ENCODE data around the gene SLC12A2. TPM values are rescaled to one million over a fixed set of nuclear protein-coding genes. Genes with fewer than 3 reads are reported as not detected.

The SLC12A2 gene
- total and polyA plus RNA-seq, 2 donors from 2014 or later, result 3.8 to 21.0 TPM

DNA sequence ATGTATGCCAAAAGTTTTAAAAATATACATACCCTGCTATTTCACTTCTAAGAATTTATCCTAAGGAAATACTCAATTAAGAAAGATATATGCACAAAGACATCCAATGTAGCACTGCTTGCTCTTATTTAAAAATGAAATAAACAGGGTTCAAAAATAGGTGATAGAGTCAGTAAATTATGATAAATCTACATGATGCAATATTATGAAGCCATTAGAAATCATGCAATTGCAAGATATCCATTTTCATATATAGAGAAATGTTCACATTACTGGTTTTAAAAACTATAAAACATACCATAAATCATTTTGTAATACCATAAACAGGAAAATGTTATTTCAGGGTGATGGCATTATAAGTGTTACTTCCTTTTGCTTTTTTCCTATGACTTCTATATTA lies 8.6 kb upstream of the SLC12A2 start:
- DNase-seq, result no peak
- no peaks in the 10 kb centered on the region for H3K9me3 ChIP-seq (ENCODE audit: control insufficient read depth in 2 of 3, insufficient read depth in 1 of 3, low read length in 3 of 3)
- intact Hi-C loops (cut with DNase I), result no loop called here
- TF ChIP-seq, protein P1, sequence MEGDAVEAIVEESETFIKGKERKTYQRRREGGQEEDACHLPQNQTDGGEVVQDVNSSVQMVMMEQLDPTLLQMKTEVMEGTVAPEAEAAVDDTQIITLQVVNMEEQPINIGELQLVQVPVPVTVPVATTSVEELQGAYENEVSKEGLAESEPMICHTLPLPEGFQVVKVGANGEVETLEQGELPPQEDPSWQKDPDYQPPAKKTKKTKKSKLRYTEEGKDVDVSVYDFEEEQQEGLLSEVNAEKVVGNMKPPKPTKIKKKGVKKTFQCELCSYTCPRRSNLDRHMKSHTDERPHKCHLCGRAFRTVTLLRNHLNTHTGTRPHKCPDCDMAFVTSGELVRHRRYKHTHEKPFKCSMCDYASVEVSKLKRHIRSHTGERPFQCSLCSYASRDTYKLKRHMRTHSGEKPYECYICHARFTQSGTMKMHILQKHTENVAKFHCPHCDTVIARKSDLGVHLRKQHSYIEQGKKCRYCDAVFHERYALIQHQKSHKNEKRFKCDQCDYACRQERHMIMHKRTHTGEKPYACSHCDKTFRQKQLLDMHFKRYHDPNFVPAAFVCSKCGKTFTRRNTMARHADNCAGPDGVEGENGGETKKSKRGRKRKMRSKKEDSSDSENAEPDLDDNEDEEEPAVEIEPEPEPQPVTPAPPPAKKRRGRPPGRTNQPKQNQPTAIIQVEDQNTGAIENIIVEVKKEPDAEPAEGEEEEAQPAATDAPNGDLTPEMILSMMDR (IDR thresholded peaks at IDR 0.05; ENCODE audit: borderline replicate concordance, extremely low read depth, insufficient read depth), result no peak
- no peak overlapping the region for H3K27ac ChIP-seq (ENCODE audit: low read depth in 2 of 2, low read length in 2 of 2)
- no peaks in the 10 kb centered on the region for H3K4me1 ChIP-seq (ENCODE audit: control insufficient read depth in 2 of 3, insufficient read depth in 2 of 3, low read depth in 1 of 3, low read length in 3 of 3)
- FAIRE-seq, result no peak
- H3K36me3 ChIP-seq (ENCODE audit: control insufficient read depth in 2 of 3, insufficient read depth in 3 of 3, low read length in 3 of 3), result no peaks in the 10 kb centered on the region
- no peak overlapping the region for H3K4me3 ChIP-seq (ENCODE audit: low read length in 3 of 3)
- H3K9ac ChIP-seq (ENCODE audit: low read length in 3 of 3), result no peak overlapping the region
- no peaks in the 10 kb centered on the region for H3K27me3 ChIP-seq (ENCODE audit: control insufficient read depth, insufficient read depth, low read length)

DNA sequence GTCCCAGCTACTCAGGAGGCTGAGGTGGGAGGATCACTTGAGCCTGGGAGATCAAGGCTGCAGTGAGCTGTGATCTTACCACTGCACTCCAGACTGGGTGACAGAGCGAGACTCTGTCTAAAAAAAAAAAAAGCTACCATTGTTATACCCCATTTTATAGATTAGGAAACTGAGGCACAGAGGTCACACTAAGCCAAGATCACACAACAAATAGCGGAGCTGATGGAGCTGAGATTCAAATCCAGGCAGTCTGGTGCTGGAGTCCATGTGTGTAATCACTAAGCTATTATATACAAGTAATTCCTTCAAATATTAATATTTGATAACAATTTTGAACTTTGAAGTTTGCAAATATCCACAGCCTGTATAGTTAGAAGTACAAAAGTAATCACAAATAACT lies 6.0 kb upstream of the SLC12A2 start:
- Histone ChIP-seq H3K27ac (ENCODE audit: low read depth in 2 of 2, low read length in 2 of 2) (no peak overlapping the region), H3K27me3 (ENCODE audit: control insufficient read depth, insufficient read depth, low read length) (no peaks in the 10 kb centered on the region), H3K4me1 (ENCODE audit: control insufficient read depth in 2 of 3, insufficient read depth in 2 of 3, low read depth in 1 of 3, low read length in 3 of 3) (peaks cover 0 to 9% (median 3%) of the 10 kb centered on the region in 3 donors), H3K4me3 (ENCODE audit: low read length in 3 of 3) (no peak overlapping the region), H3K9ac (ENCODE audit: low read length in 3 of 3) (no peak overlapping the region), H3K36me3 (ENCODE audit: control insufficient read depth in 2 of 3, insufficient read depth in 3 of 3, low read length in 3 of 3) (no peaks in the 10 kb centered on the region), H3K9me3 (ENCODE audit: control insufficient read depth in 2 of 3, insufficient read depth in 1 of 3, low read length in 3 of 3) (no peaks in the 10 kb centered on the region)
- intact Hi-C loops (cut with DNase I), result no loop called here
- TF ChIP-seq, protein P1 (IDR thresholded peaks at IDR 0.05; ENCODE audit: borderline replicate concordance, extremely low read depth, insufficient read depth), result no peak
- DNase-seq (no peak), FAIRE-seq (no peak)

DNA sequence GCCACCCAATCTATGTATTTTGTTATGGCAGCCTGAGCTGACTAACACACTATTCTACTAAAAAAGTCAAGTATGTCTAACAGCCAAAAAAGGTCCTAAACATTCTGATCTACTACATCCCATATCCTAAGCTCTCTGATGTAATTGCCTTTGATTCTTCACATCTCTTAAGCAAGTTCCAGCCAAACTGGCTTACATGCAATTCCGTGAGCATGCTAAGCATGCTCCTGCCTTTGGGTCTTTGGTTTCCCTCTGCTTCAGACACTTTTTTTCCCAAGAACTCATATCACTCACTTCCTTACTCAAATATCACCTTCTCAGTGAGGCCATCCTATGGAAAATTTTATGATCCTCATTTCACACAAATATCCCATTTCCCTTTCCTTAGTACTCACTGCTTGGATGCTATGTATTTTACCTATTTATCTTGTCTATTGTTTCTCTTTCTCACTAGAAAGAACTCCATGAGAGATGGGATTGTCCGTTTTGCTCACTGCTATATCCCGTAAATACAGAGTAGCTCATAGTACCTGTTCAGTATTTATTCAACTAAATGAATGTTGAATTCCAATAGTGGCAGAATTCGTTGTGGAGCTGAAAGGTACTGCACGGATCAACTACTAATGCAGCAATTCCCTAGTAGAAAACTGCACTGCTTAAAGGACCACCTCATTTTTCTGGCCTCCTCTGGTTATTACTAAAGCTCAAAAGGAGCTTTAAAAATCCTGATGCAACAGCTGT lies 2.3 kb upstream of the SLC12A2 start:
- Histone ChIP-seq H3K4me1 (ENCODE audit: control insufficient read depth in 2 of 3, insufficient read depth in 2 of 3, low read depth in 1 of 3, low read length in 3 of 3) (peaks cover 3 to 9% (median 5%) of the 10 kb centered on the region in 3 donors), H3K36me3 (ENCODE audit: control insufficient read depth in 2 of 3, insufficient read depth in 3 of 3, low read length in 3 of 3) (no peaks in the 10 kb centered on the region), H3K9me3 (ENCODE audit: control insufficient read depth in 2 of 3, insufficient read depth in 1 of 3, low read length in 3 of 3) (no peaks in the 10 kb centered on the region), H3K27me3 (ENCODE audit: control insufficient read depth, insufficient read depth, low read length) (no peaks in the 10 kb centered on the region), H3K9ac (ENCODE audit: low read length in 3 of 3) (peak overlapping the region in 2 of 3 donors; percentile 5 to 38), H3K4me3 (ENCODE audit: low read length in 3 of 3) (peak overlapping the region in 2 of 3 donors; percentile 85 to 96), H3K27ac (ENCODE audit: low read depth in 2 of 2, low read length in 2 of 2) (no peak overlapping the region)
- DNase-seq, result peak in 1 of 5 donors; percentile 49
- no peak for FAIRE-seq
- intact Hi-C loops (cut with DNase I), result no loop called here
- TF ChIP-seq, protein P1 (IDR thresholded peaks at IDR 0.05; ENCODE audit: borderline replicate concordance, extremely low read depth, insufficient read depth), result peak; percentile 2

All from kidney (tissue), 14 donors.